ENCODE data around the gene SLITRK2.

Gene SLITRK2

GRCh38 chrX:145865082-145865481 is 47.5 kb downstream of the SLITRK2 start:
- H3K27ac ChIP-seq (ENCODE audit: low read depth, low read length) = no peak overlapping the region
- H3K27me3 ChIP-seq (ENCODE audit: control insufficient read depth in 1 of 2, insufficient read depth in 2 of 2, low read length in 2 of 2) = no peaks in the 10 kb centered on the region
- H3K9me3 ChIP-seq (ENCODE audit: low read length) = no peaks in the 10 kb centered on the region
- no peaks in the 10 kb centered on the region for H3K4me1 ChIP-seq (ENCODE audit: insufficient read depth, low read length)
- no peak overlapping the region for H3K4me3 ChIP-seq (ENCODE audit: low read depth in 1 of 2, low read length in 2 of 2)
- H3K36me3 ChIP-seq (ENCODE audit: insufficient read depth, low read length) = no peaks in the 10 kb centered on the region
- H3K9ac ChIP-seq (ENCODE audit: low read length) = no peak overlapping the region
